AG09309 (cell line): ENCODE results near the gene MCM7.
A peak's percentile ranks its signal among the peaks of the same experiment; 100 is the strongest.

Source experiments
- DNase-seq: peaks from one replicate; pipeline ENCODE4 v3.0.0-alpha.2; 2010; ENCODE audit warnings: low read depth
- H3K4me3 ChIP-seq: 2 replicates; pipeline ENCODE4 v1.5.1; 2011; ENCODE audit warnings: mild to moderate bottlenecking, low read depth, low read length, moderate library complexity; ENCODE audit not compliant: control insufficient read depth
- TF ChIP-seq, protein P1 (sequence below): IDR thresholded peaks from 2 replicates; pipeline ENCODE4 v1.5.1; 2011; ENCODE audit warnings: mild to moderate bottlenecking, low read depth, low read length, inconsistent platforms; ENCODE audit not compliant: insufficient read depth, control insufficient read depth; ENCODE audit errors: missing control alignments

Gene MCM7

DNA sequence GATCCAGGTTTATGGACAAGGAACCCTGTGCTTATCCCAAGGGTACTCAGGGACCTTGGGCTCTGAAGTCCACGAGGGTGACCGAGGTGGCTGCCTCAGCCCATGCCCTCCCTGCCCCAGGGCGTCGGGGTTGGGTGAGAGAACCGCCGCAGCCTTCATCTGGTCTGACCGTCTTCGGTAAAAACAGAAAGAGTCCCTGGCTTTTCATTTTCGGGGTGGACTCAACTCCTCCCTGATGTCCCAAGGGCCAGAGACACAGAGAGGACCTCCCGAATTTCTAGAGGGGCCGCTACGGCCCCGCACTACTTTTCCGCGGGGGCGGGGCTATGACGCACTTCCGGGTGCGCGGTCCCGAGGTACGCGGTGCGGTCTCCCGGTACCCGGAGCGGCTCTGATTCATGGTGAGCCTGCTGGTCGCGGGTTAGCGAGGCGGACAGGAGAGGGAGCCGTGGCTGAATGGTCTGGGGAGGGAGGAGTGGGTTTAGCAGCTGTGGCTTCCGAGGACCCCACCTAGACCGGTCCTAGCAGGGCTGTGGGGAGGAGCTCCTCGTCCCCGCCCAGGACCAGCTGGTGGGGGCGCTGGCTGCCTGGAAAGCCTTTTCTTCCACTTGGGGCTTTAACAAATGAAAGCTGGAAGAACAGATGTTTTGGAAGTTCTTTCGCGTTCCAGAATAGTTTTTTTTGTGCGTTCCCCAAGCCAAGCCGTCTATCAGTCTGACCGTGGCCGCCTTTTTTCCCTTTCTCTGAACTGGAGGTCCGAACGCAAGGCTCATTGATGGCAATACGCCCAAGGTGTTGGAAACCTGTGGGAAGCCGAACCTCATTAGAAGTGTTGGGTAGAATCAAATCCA lies 51.5 kb downstream of the MCM7 start, which contains the start of gene ZSCAN21:
Gene ZSCAN21 (plus strand): TSS at position 334 of the 851 bp plus-strand sequence. CDS start 7,233 bp downstream, outside the sequence.
- H3K4me3 ChIP-seq: peak within 1 kb of the TSS; percentile 77
- DNase-seq: peak; percentile 27
- TF ChIP-seq, protein P1, sequence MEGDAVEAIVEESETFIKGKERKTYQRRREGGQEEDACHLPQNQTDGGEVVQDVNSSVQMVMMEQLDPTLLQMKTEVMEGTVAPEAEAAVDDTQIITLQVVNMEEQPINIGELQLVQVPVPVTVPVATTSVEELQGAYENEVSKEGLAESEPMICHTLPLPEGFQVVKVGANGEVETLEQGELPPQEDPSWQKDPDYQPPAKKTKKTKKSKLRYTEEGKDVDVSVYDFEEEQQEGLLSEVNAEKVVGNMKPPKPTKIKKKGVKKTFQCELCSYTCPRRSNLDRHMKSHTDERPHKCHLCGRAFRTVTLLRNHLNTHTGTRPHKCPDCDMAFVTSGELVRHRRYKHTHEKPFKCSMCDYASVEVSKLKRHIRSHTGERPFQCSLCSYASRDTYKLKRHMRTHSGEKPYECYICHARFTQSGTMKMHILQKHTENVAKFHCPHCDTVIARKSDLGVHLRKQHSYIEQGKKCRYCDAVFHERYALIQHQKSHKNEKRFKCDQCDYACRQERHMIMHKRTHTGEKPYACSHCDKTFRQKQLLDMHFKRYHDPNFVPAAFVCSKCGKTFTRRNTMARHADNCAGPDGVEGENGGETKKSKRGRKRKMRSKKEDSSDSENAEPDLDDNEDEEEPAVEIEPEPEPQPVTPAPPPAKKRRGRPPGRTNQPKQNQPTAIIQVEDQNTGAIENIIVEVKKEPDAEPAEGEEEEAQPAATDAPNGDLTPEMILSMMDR: peak; percentile 21

DNA sequence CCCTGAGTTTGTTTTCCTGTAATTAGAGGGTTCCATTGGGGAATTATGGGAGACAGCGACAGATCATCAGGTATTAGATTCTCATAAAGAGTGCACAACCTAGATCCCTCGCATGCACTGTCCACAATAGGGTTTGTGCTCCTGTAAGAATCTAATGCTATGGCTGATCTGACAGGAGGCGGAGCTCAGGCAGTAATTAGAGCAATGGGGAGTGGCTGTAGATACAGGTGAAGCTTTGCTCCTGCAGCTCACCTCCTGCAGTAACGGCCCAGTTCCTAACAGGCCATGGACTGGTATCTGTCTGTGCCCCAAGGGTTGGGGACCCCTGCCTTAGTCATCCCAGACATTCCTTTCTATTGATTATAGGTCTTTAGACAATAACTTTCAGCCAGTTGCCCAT lies 52.5 kb downstream of the MCM7 start:
- no peak for DNase-seq
- no peak overlapping the region for H3K4me3 ChIP-seq
- TF ChIP-seq, protein P1: no peak

DNA sequence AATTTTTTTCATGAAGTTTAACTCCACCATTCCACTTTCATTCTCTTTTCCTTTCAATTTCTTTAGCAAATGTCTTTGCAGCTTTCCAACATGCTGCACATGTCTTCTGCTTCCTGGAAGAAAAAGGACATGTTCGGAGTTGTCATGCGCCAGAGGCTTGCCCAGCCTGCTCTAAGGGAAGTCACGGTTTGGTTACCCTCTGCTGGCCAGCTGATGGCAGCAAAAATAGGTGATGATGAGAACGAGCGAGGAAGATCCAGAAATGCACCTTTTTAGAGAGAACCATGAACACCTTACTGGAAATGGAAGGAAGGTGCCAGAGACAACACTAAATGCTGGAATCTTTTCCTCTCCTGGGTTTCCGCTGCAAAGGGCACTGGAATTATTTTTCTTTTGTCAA lies 56.5 kb downstream of the MCM7 start:
- no peak for DNase-seq
- H3K4me3 ChIP-seq: no peak overlapping the region
- TF ChIP-seq, protein P1: no peak
